T-helper 1 cell treated with Interleukin-12 subunit alpha and Interleukin-12 subunit beta and Interleukin-4 antibody, amounts not matched to agents 30 ng/mL and 1 ng/mL, for 36 hours (primary cell): ENCODE measurements around the gene BCL2. TPM values are rescaled to one million over a fixed set of nuclear protein-coding genes. Genes with fewer than 3 reads are reported as not detected.

Experiments
- intact Hi-C: fragments of 100-400 bp; cut with micrococcal nuclease; formaldehyde crosslinking; loops from one replicate; pipeline ENCODE4 v1.15.1; 2024
- total RNA-seq: library from RNA; stranded (reverse); gene quantifications from 2 replicates; pipeline ENCODE4 v1.2.3, GENCODE V29; 2022

The BCL2 gene
- total RNA-seq, 1 donor from 2014 or later = 148 TPM

GRCh38 chr18:63099848-63100629 lies 219.5 kb downstream of the BCL2 start:
- intact Hi-C loops = loop anchor here (5.0 kb wide), 1 partner anchor 383 kb away; the partner anchor contains the start of gene PHLPP1

GRCh38 chr18:63099091-63099840 lies 220.3 kb downstream of the BCL2 start:
- intact Hi-C loops = loop anchor here (5.0 kb wide), 1 partner anchor 382 kb away; the partner anchor contains the start of gene PHLPP1

- intact Hi-C loops = loop anchor here (1.0 to 5.0 kb wide), 4 partner anchors 57 to 381 kb away; partner anchors contain the start of gene PHLPP1
Observed at GRCh38 chr18:63098018-63098981, 221.3 kb downstream of the BCL2 start.

- intact Hi-C loops = loop anchor here (5.0 kb wide), 1 partner anchor 380 kb away; the partner anchor contains the start of gene PHLPP1
Observed at GRCh38 chr18:63097178-63097577, 222.4 kb downstream of the BCL2 start.

GRCh38 chr18:63096327-63096874 lies 223.2 kb downstream of the BCL2 start:
- intact Hi-C loops = loop anchor here (5.0 kb wide), 1 partner anchor 379 kb away; the partner anchor contains the start of gene PHLPP1

GRCh38 chr18:63095768-63096167 lies 223.8 kb downstream of the BCL2 start:
- intact Hi-C loops = loop anchor here (5.0 kb wide), 1 partner anchor 378 kb away; the partner anchor contains the start of gene PHLPP1

GRCh38 chr18:63091671-63092364 lies 227.8 kb downstream of the BCL2 start:
- intact Hi-C loops = no loop called here

GRCh38 chr18:63090334-63090733 lies 229.2 kb downstream of the BCL2 start:
- intact Hi-C loops = no loop called here

- intact Hi-C loops = no loop called here
Observed at GRCh38 chr18:63089041-63089440, 230.5 kb downstream of the BCL2 start.

- intact Hi-C loops = no loop called here
Observed at GRCh38 chr18:63088262-63088661, 231.3 kb downstream of the BCL2 start.

GRCh38 chr18:63087421-63088230 lies 231.9 kb downstream of the BCL2 start:
- intact Hi-C loops = no loop called here

- intact Hi-C loops = no loop called here
Observed at GRCh38 chr18:63085611-63086010, 234.0 kb downstream of the BCL2 start.

GRCh38 chr18:63084219-63084618 lies 235.3 kb downstream of the BCL2 start:
- intact Hi-C loops = no loop called here

GRCh38 chr18:63083555-63083954 lies 236.0 kb downstream of the BCL2 start:
- intact Hi-C loops = no loop called here

GRCh38 chr18:63083020-63083531 lies 236.5 kb downstream of the BCL2 start:
- intact Hi-C loops = no loop called here

GRCh38 chr18:63082366-63083019 lies 237.1 kb downstream of the BCL2 start:
- intact Hi-C loops = no loop called here

- intact Hi-C loops = loop anchor here (10.0 kb wide), 1 partner anchor 364 kb away; the partner anchor contains the start of gene PHLPP1
Observed at GRCh38 chr18:63079114-63079513, 240.5 kb downstream of the BCL2 start.

- intact Hi-C loops = loop anchor here (10.0 kb wide), 1 partner anchor 364 kb away; the partner anchor contains the start of gene PHLPP1
Observed at GRCh38 chr18:63078471-63078870, 241.1 kb downstream of the BCL2 start.
